HG02798 (cell line): ENCODE data around the gene IL25.
"Not testable (repeated sequence)": the region's sequence is repeated elsewhere in the genome, so short reads cannot be mapped to it uniquely, and the experiment has no call there.

Experiments used
- ATAC-seq: cut with Tn5 transposase; IDR thresholded peaks from one replicate; pipeline ENCODE4 v1.9.1; 2021; ENCODE audit warnings: mild to moderate bottlenecking; ENCODE audit not compliant: unreplicated experiment, poor library complexity

The IL25 gene

GRCh38 chr14:23372509-23372908 is at the start of gene IL25:
Gene IL25 (plus strand): TSS chr14:23372809.
- ATAC-seq: no peak

- no peak for ATAC-seq
Observed at GRCh38 chr14:23323838-23324454, 48.7 kb upstream of the IL25 start.

GRCh38 chr14:23324455-23324846 is 48.2 kb upstream of the IL25 start:
- ATAC-seq: no peak

GRCh38 chr14:23324993-23325392 is 47.6 kb upstream of the IL25 start:
- no peak for ATAC-seq

GRCh38 chr14:23325746-23326145 is 46.9 kb upstream of the IL25 start:
- ATAC-seq: not testable (repeated sequence)

- no peak for ATAC-seq
Observed at GRCh38 chr14:23326491-23327332, 45.9 kb upstream of the IL25 start.

GRCh38 chr14:23327947-23328744 is 44.5 kb upstream of the IL25 start:
- peak; percentile 44 for ATAC-seq

GRCh38 chr14:23335623-23336022 is 37.0 kb upstream of the IL25 start:
- ATAC-seq: no peak

GRCh38 chr14:23339506-23340268 is 32.9 kb upstream of the IL25 start:
- no peak for ATAC-seq

- ATAC-seq: no peak
Observed at GRCh38 chr14:23344481-23344880, 28.1 kb upstream of the IL25 start.

- no peak for ATAC-seq
Observed at GRCh38 chr14:23345987-23346692, 26.5 kb upstream of the IL25 start.

GRCh38 chr14:23346693-23347405 is 25.8 kb upstream of the IL25 start:
- ATAC-seq: no peak

- no peak for ATAC-seq
Observed at GRCh38 chr14:23347406-23348296, 25.0 kb upstream of the IL25 start.

GRCh38 chr14:23348297-23348655 is 24.3 kb upstream of the IL25 start:
- ATAC-seq: no peak

- ATAC-seq: no peak
Observed at GRCh38 chr14:23349156-23349845, 23.3 kb upstream of the IL25 start.

GRCh38 chr14:23351681-23352505 is 20.7 kb upstream of the IL25 start:
- ATAC-seq: no peak
